NT2/D1 (cell line): ENCODE data around the gene TBC1D2B.

Experiments
- SUZ12 ChIP-seq: IDR thresholded peaks from 2 replicates; pipeline ENCODE4 v1.6.1; 2011; ENCODE audit not compliant: insufficient read length, insufficient read depth; ENCODE audit errors: extremely low read depth
- YY1 ChIP-seq: IDR thresholded peaks from 2 replicates; pipeline ENCODE4 v1.6.1; 2011; ENCODE audit not compliant: insufficient read length, insufficient read depth
- ZNF274 ChIP-seq: IDR thresholded peaks from 2 replicates; pipeline ENCODE4 v1.6.1; 2011; ENCODE audit warnings: mild to moderate bottlenecking, low read depth, low read length

GRCh38 chr15:78060232-78060631 is 17.3 kb downstream of the TBC1D2B start:
- no peak for TF ChIP-seq YY1
- no peak for TF ChIP-seq ZNF274
- no peak for TF ChIP-seq SUZ12
